Endothelial cell of umbilical vein (primary cell): Measurements from ENCODE around the gene PRDM11. TPM values are rescaled to one million over a fixed set of nuclear protein-coding genes. Genes with fewer than 3 reads are reported as not detected.

Experiments used
- BruUV-seq: library from RNA; stranded (reverse); fragments of 400-500 nt; replicated peaks from 2 replicates; lab custom pipeline; 2021; lab: Mats Ljungman, UMichigan
- CTCF ChIA-PET: fragments of 300-600, 350-600 bp; sonication (Branson Sonifier 250); formaldehyde crosslinking; loops from one replicate; lab custom pipeline; 2021; ENCODE audit warnings: antibody characterized with exemption, inconsistent platforms; lab: Charles Lee
- POLR2A ChIA-PET: fragments of 300-600, 350-600 bp; sonication (Branson Sonifier 250); formaldehyde crosslinking; loops from one replicate; lab custom pipeline; 2021; ENCODE audit warnings: antibody characterized with exemption, inconsistent platforms; lab: Charles Lee
- DNase-seq: peaks from one replicate; pipeline ENCODE4 v3.0.0-alpha.2; 2011; ENCODE audit warnings: low read depth, low spot score
- FAIRE-seq: peaks from 2 replicates; lab custom pipeline; 2011; peaks lifted over from hg19 to GRCh38; lab: Jason Lieb, UNC
- H2AFZ ChIP-seq: 2 replicates; pipeline ENCODE4 v1.6.0; 2012; ENCODE audit warnings: low read depth, low read length, control low read depth, inconsistent platforms
- H3K27ac ChIP-seq: 2 replicates; pipeline ENCODE4 v1.5.1; 2011; ENCODE audit warnings: low read depth, mild to moderate bottlenecking, control low read depth, low read length, moderate library complexity; ENCODE audit not compliant: insufficient read depth
- H3K27me3 ChIP-seq, 2 experiments: 2 replicates each; pipeline versions ENCODE4 v1.6.0 to v1.6.1; 2011; ENCODE audit warnings: low read length in 2 of 2, mixed read lengths in 1 of 2; ENCODE audit not compliant: control insufficient read depth in 2 of 2, insufficient read depth in 2 of 2
- H3K36me3 ChIP-seq, 2 experiments: 2 replicates in 1 of 2; 3 replicates in 1 of 2; pipeline ENCODE4 v1.5.1; 2011; ENCODE audit warnings: low read length in 2 of 2, mild to moderate bottlenecking in 1 of 2, moderate library complexity in 1 of 2; ENCODE audit not compliant: control insufficient read depth in 2 of 2, insufficient read depth in 2 of 2; ENCODE audit errors: extremely low read depth in 1 of 2
- H3K4me1 ChIP-seq: 3 replicates; pipeline ENCODE4 v1.5.1; 2011; ENCODE audit warnings: mild to moderate bottlenecking, low read length; ENCODE audit not compliant: control insufficient read depth, insufficient read depth; ENCODE audit errors: extremely low read depth
- H3K4me2 ChIP-seq: 2 replicates; pipeline ENCODE4 v1.6.1; 2011; ENCODE audit warnings: low read length, control low read depth, mixed read lengths; ENCODE audit not compliant: insufficient read depth
- H3K4me3 ChIP-seq, 3 experiments: fragments of 200-600 bp in 1 of 3; sonication (generic), shearing (Covaris generic) in 1 of 3; replicated peaks in 1 of 3; 2 replicates each; pipeline ENCODE4 v1.5.1; 2011 to 2016; ENCODE audit warnings: control low read depth in 3 of 3, low read length in 3 of 3, mild to moderate bottlenecking in 2 of 3, inconsistent platforms in 1 of 3, low read depth in 1 of 3, moderate library complexity in 1 of 3; ENCODE audit not compliant: insufficient read depth in 1 of 3
- H3K79me2 ChIP-seq: 2 replicates; pipeline ENCODE4 v1.6.0; 2012; ENCODE audit warnings: low read length, inconsistent platforms; ENCODE audit not compliant: control insufficient read depth, insufficient read depth
- H3K9ac ChIP-seq: replicated peaks from 2 replicates; pipeline ENCODE3; 2011; ENCODE audit warnings: low read length, control low read depth; ENCODE audit not compliant: insufficient read depth; ENCODE audit errors: extremely low read depth
- H3K9me1 ChIP-seq: replicated peaks from 3 replicates; pipeline ENCODE4 v1.6.0; 2011; ENCODE audit warnings: mild to moderate bottlenecking, low read length; ENCODE audit not compliant: control insufficient read depth, insufficient read depth; ENCODE audit errors: extremely low read depth
- H3K9me3 ChIP-seq: replicated peaks from 2 replicates; pipeline ENCODE4 v1.5.1; 2012; ENCODE audit warnings: low read length, inconsistent platforms; ENCODE audit not compliant: control insufficient read depth, insufficient read depth
- H4K20me1 ChIP-seq: replicated peaks from 2 replicates; pipeline ENCODE3; 2011; ENCODE audit warnings: mild to moderate bottlenecking, low read length; ENCODE audit not compliant: control insufficient read depth, insufficient read depth; ENCODE audit errors: extremely low read depth
- EZH2 ChIP-seq: IDR thresholded peaks from 2 replicates; pipeline ENCODE4 v1.6.1; 2012; ENCODE audit warnings: borderline replicate concordance, low read depth, mild to moderate bottlenecking, moderate library complexity, low read length, inconsistent platforms; ENCODE audit not compliant: severe bottlenecking
- FOS ChIP-seq: IDR thresholded peaks from 2 replicates; pipeline ENCODE4 v1.6.1; 2011; ENCODE audit warnings: mild to moderate bottlenecking, low read length, moderate library complexity, borderline replicate concordance; ENCODE audit not compliant: insufficient read depth
- GATA2 ChIP-seq: IDR thresholded peaks from 2 replicates; pipeline ENCODE4 v1.7.0; 2011; ENCODE audit warnings: low read depth, mild to moderate bottlenecking, moderate library complexity, mixed read lengths, low read length; ENCODE audit not compliant: insufficient read length, insufficient read depth
- JUN ChIP-seq: IDR thresholded peaks from 2 replicates; pipeline ENCODE4 v1.6.1; 2011; ENCODE audit warnings: borderline replicate concordance, low read depth; ENCODE audit not compliant: insufficient read length, insufficient read depth
- MYC ChIP-seq: IDR thresholded peaks from one replicate; pipeline ENCODE4 v1.6.1; 2011; ENCODE audit warnings: mild to moderate bottlenecking, low read depth, low read length
- POLR2A ChIP-seq: IDR thresholded peaks from 2 replicates; pipeline ENCODE4 v1.6.1; 2012; ENCODE audit warnings: low read depth, mild to moderate bottlenecking, control low read depth, low read length
- POLR2AphosphoS5 ChIP-seq: IDR thresholded peaks from 2 replicates; pipeline ENCODE4 v1.6.1; 2012; ENCODE audit warnings: low read depth, mild to moderate bottlenecking, control low read depth, low read length, moderate library complexity; ENCODE audit not compliant: insufficient read depth
- dilution Hi-C: fragments of 300-500 bp; cut with MboI; formaldehyde crosslinking; loops from one replicate; pipeline ENCODE4 v1.15.0; 2019; ENCODE audit warnings: low sequenced_read_pairs; ENCODE audit not compliant: extremely low pct_ligation_motif_present
- intact Hi-C: fragments of 100-400 bp; cut with micrococcal nuclease; formaldehyde crosslinking; loops from one replicate; pipeline ENCODE4 v1.10.0; 2022
- polyA plus RNA-seq, 4 experiments: library from polyadenylated mRNA; depleted of rRNA in 3 of 4; stranded (reverse) in 3 of 4; unstranded in 1 of 4; fragments of >200 nt; gene quantifications; 2 replicates each; pipeline versions ENCODE4 v1.2.1 to v1.2.3, GENCODE V29; 2011 to 2012; ENCODE audit warnings: missing spikeins in 1 of 4
- total RNA-seq: library from RNA; stranded (reverse); gene quantifications from 2 replicates; pipeline ENCODE4 v1.2.3, GENCODE V29; 2021
- TF ChIP-seq, protein P1 (sequence below), 2 donors: IDR thresholded peaks; 1 replicate in 1 of 2; 2 replicates in 1 of 2; pipeline ENCODE4 v1.5.1; 2011; ENCODE audit warnings: low read length in 2 of 2, mild to moderate bottlenecking in 2 of 2, moderate library complexity in 2 of 2, control low read depth in 1 of 2, inconsistent platforms in 1 of 2, low read depth in 1 of 2; ENCODE audit not compliant: insufficient read depth in 1 of 2; ENCODE audit errors: extremely low read depth in 1 of 2
- TF ChIP-seq, protein P2 (sequence below): IDR thresholded peaks from 2 replicates; pipeline ENCODE4 v1.6.1; 2011; ENCODE audit not compliant: insufficient read depth, insufficient read length

The PRDM11 gene
- total and polyA plus RNA-seq, 2 donors (not counting 3 experiments of a cell fraction or from before 2014, with no cell fraction given): 6.9 to 14.1 TPM

DNA sequence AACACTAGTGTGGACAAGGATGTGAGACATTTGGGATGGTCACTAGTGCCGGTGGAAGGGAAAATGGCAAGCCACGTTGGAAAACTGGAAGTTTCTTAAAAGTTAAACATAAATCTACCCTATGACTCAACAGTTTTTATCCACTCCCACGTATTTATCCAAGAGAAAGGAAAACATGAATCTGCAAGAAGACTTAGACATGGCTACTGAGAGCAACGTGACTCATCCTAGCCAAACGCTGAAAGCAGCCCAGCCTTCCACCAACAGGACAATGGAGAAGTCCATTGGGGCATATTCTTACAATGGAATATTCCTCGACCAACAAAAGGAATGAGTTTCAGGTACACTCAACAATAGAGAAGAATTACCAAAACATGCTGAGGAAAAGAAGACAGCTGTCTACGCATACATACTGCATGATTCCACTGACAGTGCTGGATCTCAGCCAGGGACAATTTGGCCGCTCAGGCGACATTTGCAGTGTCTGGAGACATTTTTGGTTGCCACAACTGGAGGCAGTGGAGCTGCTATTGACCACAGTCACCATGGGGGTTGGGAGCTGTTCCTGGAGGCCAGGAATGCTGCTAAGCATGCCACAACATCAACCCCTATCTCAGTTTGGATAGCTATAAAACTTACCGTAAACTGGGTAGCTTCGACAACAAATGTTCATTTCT, 118.5 kb downstream of the PRDM11 start:
- no TSS peak for BruUV-seq
- H3K4me2 ChIP-seq: no peak overlapping the region
- FAIRE-seq (peak; percentile 86), DNase-seq (peak; percentile 56)
- H3K4me1 ChIP-seq: peaks cover 3% of the 10 kb centered on the region
- POLR2A ChIA-PET: no interaction called here
- CTCF ChIA-PET: interaction anchor here (1.0 to 1.9 kb wide), 2 partner anchors 12 to 154 kb away, joined by 3 to 9 read pairs; no protein-coding TSS in a partner anchor
- H3K4me3 ChIP-seq: no peak overlapping the region
- H3K9me3 ChIP-seq: no peaks in the 10 kb centered on the region
- no peak overlapping the region for H3K27ac ChIP-seq
- H3K27me3 ChIP-seq: peaks cover 0 to 2% of the 10 kb centered on the region in 2 experiments
- H3K9me1 ChIP-seq: no peaks in the 10 kb centered on the region
- H3K79me2 ChIP-seq: no peaks in the 10 kb centered on the region
- H4K20me1 ChIP-seq: no peaks in the 10 kb centered on the region
- intact Hi-C loops: no loop called here
- no peak overlapping the region for H3K9ac ChIP-seq
- no peaks in the 10 kb centered on the region for H3K36me3 ChIP-seq
- H2AFZ ChIP-seq: peak overlapping the region; percentile 28
- TF ChIP-seq EZH2: no peak
- TF ChIP-seq, protein P1, sequence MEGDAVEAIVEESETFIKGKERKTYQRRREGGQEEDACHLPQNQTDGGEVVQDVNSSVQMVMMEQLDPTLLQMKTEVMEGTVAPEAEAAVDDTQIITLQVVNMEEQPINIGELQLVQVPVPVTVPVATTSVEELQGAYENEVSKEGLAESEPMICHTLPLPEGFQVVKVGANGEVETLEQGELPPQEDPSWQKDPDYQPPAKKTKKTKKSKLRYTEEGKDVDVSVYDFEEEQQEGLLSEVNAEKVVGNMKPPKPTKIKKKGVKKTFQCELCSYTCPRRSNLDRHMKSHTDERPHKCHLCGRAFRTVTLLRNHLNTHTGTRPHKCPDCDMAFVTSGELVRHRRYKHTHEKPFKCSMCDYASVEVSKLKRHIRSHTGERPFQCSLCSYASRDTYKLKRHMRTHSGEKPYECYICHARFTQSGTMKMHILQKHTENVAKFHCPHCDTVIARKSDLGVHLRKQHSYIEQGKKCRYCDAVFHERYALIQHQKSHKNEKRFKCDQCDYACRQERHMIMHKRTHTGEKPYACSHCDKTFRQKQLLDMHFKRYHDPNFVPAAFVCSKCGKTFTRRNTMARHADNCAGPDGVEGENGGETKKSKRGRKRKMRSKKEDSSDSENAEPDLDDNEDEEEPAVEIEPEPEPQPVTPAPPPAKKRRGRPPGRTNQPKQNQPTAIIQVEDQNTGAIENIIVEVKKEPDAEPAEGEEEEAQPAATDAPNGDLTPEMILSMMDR (IDR thresholded peaks at IDR 0.05; ENCODE audit: extremely low read depth in 1 of 2, insufficient read depth in 1 of 2, low read depth in 1 of 2, low read length in 2 of 2): no peak
- no peak for TF ChIP-seq POLR2AphosphoS5
- TF ChIP-seq, protein P2, sequence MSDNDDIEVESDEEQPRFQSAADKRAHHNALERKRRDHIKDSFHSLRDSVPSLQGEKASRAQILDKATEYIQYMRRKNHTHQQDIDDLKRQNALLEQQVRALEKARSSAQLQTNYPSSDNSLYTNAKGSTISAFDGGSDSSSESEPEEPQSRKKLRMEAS: no peak
- TF ChIP-seq MYC: no peak
- no peak for TF ChIP-seq GATA2
- TF ChIP-seq JUN: peak; percentile 52
- no peak for TF ChIP-seq POLR2A
- peak; percentile 78 for TF ChIP-seq FOS
- dilution Hi-C loops: no loop called here
